HuH-7.5 (cell line): ENCODE measurements around the gene TUBAL3.
"Not testable (repeated sequence)": the region's sequence is repeated elsewhere in the genome, so short reads cannot be mapped to it uniquely, and the experiment has no call there.

ENCODE experiments used
- DNase-seq: peaks from one replicate; pipeline ENCODE4 v3.0.0; 2011; ENCODE audit warnings: low spot score

The TUBAL3 gene

DNA sequence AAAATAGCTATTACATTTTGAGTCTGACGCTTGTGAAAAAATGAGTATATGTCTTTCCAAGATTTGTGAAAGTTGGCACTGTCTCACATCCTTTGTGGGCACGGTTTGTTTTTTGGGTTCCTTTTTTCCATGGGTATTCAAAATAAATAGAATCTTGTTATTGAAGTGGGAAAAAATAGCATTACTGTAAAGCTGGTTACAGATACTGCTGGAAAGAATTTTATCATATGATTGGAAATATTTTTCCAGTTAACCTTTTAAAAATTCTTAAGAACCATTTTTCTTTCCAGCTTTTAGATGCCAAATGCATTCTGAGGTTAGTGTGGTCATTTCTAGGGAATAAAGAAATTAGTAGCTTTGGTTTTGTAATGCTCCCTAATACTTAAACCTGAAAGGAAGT lies 19.1 kb upstream of the TUBAL3 start:
- no peak for DNase-seq

- DNase-seq: no peak
Observed at GRCh38 chr10:5419466-5420094, 15.0 kb upstream of the TUBAL3 start.

GRCh38 chr10:5418584-5418983 lies 14.0 kb upstream of the TUBAL3 start:
- DNase-seq: no peak

- DNase-seq: no peak
Observed at GRCh38 chr10:5416981-5417380, 12.4 kb upstream of the TUBAL3 start.

DNA sequence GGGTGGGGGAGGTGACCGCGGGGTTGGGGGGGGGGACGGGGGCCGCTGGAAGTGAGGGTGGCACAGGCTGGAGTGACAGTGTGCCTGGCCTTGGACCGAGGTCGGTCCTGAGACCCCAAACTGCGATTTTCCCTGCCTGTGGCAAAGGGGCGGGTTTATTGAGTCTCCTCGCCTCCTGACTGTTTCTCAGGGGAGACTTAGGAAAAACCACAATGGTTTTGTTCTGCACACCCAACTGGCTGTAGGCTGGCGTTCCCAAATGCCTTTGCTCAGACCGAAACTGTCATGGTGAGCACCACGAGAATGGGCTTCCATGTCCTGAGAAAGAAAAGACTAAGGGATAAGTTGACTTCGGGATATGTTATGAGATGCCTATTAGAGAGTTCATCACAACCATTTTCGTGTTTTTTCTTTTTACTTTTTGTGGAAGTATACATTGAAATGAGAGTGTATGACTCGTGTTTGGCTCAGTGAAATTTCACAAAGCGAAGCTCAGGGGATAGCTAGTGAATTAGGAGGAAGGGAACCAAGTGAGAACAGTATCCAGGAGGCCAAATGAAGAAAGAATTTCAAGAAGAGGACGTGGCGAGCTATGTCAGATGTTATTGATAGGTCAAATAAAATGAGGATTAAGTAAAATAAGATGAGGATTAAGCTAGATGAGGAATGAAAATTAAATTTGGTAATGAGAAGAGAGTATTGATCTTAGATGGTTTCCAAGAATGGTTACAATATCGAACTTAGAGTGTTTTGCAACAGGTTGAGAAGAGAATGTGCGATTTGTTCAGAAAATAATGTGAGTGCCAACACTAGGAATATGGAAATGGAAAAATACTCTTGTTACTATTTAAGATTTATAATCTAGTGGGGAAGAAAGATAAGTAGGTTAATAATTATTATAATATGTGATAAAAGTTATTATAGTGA lies 8.6 kb upstream of the TUBAL3 start:
- DNase-seq: peak; percentile 21

GRCh38 chr10:5412277-5412941 lies 7.8 kb upstream of the TUBAL3 start, which contains the start of gene NET1:
TSS of gene NET1 (plus strand) at chr10:5412557. CDS start at chr10:5412693, 136 bp downstream.
- peak; percentile 91 for DNase-seq

GRCh38 chr10:5411941-5412276 lies 7.3 kb upstream of the TUBAL3 start:
- DNase-seq: no peak

GRCh38 chr10:5410787-5411186 lies 6.2 kb upstream of the TUBAL3 start:
- not testable (repeated sequence) for DNase-seq

- DNase-seq: no peak
Observed at GRCh38 chr10:5406918-5407317, 2.3 kb upstream of the TUBAL3 start.

- no peak for DNase-seq
Observed at GRCh38 chr10:5402798-5403197, 1.8 kb downstream of the TUBAL3 start.

GRCh38 chr10:5400468-5401240 lies 4.0 kb downstream of the TUBAL3 start:
- no peak for DNase-seq

DNA sequence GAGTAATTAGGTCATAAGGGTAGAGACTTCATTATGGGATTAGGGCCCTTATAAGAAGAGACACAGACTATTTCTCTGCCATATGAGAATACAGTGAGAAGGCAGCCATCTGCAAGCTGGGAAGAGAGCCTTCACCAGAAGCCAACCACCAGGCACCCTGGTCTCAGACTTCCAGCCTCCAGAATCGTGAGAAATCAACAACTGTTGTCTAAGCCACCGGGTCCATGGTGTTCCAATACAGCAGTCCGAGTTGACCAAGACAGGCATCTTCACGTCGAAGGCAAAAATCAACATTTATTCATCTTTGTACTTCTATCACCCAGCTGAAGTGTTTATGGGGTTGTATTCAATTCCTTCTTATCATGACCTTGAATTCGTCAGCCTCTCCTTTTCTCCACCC lies 5.3 kb downstream of the TUBAL3 start:
- no peak for DNase-seq

GRCh38 chr10:5396556-5397300 lies 7.9 kb downstream of the TUBAL3 start:
- DNase-seq: no peak

- DNase-seq: no peak
Observed at GRCh38 chr10:5395168-5395567, 9.5 kb downstream of the TUBAL3 start.

DNA sequence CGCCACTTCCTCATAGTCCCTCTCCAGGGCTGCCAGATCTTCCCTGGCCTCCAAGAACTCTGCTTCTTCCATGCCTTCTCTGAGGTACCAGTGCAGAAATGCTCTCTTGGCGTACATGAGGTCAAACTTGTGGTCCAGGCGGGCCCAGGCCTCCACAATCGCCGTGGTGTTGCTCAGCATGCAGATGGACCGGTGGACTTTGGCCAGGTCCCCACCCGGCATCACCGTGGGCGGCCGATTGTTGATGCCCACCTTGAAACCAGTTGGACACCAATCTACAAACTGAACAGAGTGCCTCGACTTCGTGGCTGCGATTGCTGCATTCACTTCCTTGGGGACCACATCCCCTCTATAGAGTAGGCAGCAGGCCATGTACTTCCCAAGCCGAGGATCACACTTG lies 11.1 kb downstream of the TUBAL3 start:
- no peak for DNase-seq

GRCh38 chr10:5391790-5392189 lies 12.8 kb downstream of the TUBAL3 start:
- DNase-seq: no peak

- no peak for DNase-seq
Observed at GRCh38 chr10:5390607-5391205, 13.9 kb downstream of the TUBAL3 start.

DNA sequence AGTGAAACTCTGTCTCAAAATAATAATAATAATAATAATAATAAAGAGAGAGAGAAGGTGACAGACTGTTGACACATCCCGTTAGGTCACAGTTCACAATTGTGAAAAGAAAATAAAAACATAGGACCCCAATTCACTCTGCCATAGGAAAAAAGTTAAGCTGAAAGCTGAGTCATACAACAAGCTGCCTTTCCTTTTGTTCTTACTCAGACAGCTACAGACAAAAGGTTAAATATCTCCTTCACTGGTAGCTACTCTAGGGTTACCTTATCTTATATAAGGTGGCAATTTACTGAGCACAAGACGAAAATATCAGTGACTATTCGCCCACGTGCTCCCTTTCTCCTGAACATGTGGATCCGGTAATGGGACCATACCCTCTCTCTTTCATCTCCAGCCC lies 17.5 kb downstream of the TUBAL3 start:
- DNase-seq: no peak

- no peak for DNase-seq
Observed at GRCh38 chr10:5385224-5385623, 19.4 kb downstream of the TUBAL3 start.

DNA sequence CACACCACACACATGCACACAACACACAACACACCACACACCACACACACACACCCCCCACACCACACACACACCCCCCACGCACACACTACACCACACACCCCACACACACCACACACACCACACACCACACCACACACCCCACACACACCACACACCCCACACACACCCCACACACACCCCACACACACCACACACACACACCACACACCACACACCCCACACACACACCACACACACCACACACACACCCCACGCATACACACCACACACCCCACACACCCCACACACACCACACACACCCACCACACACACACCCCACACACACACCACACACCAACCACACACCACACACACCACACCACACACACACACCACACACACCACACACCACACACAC lies 23.4 kb downstream of the TUBAL3 start:
- DNase-seq: no peak

GRCh38 chr10:5380395-5380794 lies 24.2 kb downstream of the TUBAL3 start:
- not testable (repeated sequence) for DNase-seq
